Right kidney (tissue), 1 donor: ENCODE results near the gene WSB2.
"Not testable (repeated sequence)": the region's sequence is repeated elsewhere in the genome, so short reads cannot be mapped to it uniquely, and the experiment has no call there.

Experiments
- DNase-seq: peaks from one replicate; pipeline ENCODE4 v3.0.0-alpha.2; 2016

WSB2 gene

GRCh38 chr12:118035190-118036041, 25.6 kb downstream of the WSB2 start:
- DNase-seq: no peak

GRCh38 chr12:118034429-118035189, 26.4 kb downstream of the WSB2 start:
- DNase-seq: no peak

GRCh38 chr12:118033902-118034301, 27.1 kb downstream of the WSB2 start:
- no peak for DNase-seq

- DNase-seq: no peak
These were observed 27.7 kb downstream of the WSB2 start for GRCh38 chr12:118033323-118033722.

GRCh38 chr12:118032188-118032587, 28.8 kb downstream of the WSB2 start:
- DNase-seq: no peak

GRCh38 chr12:118029166-118029565, 31.8 kb downstream of the WSB2 start:
- DNase-seq: no peak

- DNase-seq: no peak
These were observed 35.8 kb downstream of the WSB2 start for GRCh38 chr12:118025168-118025567.

- no peak for DNase-seq
These were observed 37.6 kb downstream of the WSB2 start for GRCh38 chr12:118023301-118023860.

GRCh38 chr12:118022728-118023109, 38.3 kb downstream of the WSB2 start:
- DNase-seq: no peak

- not testable (repeated sequence) for DNase-seq
These were observed 38.8 kb downstream of the WSB2 start for GRCh38 chr12:118022097-118022727.

GRCh38 chr12:118020036-118020435, 40.9 kb downstream of the WSB2 start:
- DNase-seq: no peak

GRCh38 chr12:118017926-118018325, 43.1 kb downstream of the WSB2 start:
- no peak for DNase-seq

GRCh38 chr12:118016424-118017264, 44.3 kb downstream of the WSB2 start, which contains the start of gene RFC5:
RFC5 (plus strand) TSS chr12:118016703; CDS start chr12:118016828, 125 bp downstream.
- DNase-seq: peak; percentile 89

GRCh38 chr12:118015944-118016343, 45.0 kb downstream of the WSB2 start:
- no peak for DNase-seq

- DNase-seq: no peak
These were observed 45.7 kb downstream of the WSB2 start for GRCh38 chr12:118015306-118015705.

- no peak for DNase-seq
These were observed 47.7 kb downstream of the WSB2 start for GRCh38 chr12:118013283-118013682.

- DNase-seq: no peak
These were observed 49.0 kb downstream of the WSB2 start for GRCh38 chr12:118011961-118012360.

GRCh38 chr12:118011377-118011776, 49.6 kb downstream of the WSB2 start:
- DNase-seq: no peak

- no peak for DNase-seq
These were observed 50.1 kb downstream of the WSB2 start for GRCh38 chr12:118010903-118011302.

- not testable (repeated sequence) for DNase-seq
These were observed 61.2 kb downstream of the WSB2 start for GRCh38 chr12:117999806-118000205.

GRCh38 chr12:117998719-117999118, 62.3 kb downstream of the WSB2 start:
- DNase-seq: no peak
